GM12892 (cell line): ENCODE data around the gene PRSS22.

Experiments used
- DNase-seq: peaks from one replicate; pipeline ENCODE4 v3.0.0; 2011; ENCODE audit not compliant: insufficient read length
- FAIRE-seq: peaks from 2 replicates; lab custom pipeline; 2011; peaks lifted over from hg19 to GRCh38; lab: Jason Lieb, UNC
- POLR2A ChIP-seq: IDR thresholded peaks from 2 replicates; pipeline ENCODE4 v1.6.1; 2011; ENCODE audit warnings: low read depth, low read length, control low read depth
- POLR2AphosphoS5 ChIP-seq: IDR thresholded peaks from 2 replicates; pipeline ENCODE4 v1.6.1; 2011; ENCODE audit warnings: low read depth, low read length, control low read depth
- TAF1 ChIP-seq: IDR thresholded peaks from 2 replicates; pipeline ENCODE4 v1.6.1; 2011; ENCODE audit warnings: low read depth, mild to moderate bottlenecking, control low read depth, low read length, borderline replicate concordance

Gene PRSS22

DNA sequence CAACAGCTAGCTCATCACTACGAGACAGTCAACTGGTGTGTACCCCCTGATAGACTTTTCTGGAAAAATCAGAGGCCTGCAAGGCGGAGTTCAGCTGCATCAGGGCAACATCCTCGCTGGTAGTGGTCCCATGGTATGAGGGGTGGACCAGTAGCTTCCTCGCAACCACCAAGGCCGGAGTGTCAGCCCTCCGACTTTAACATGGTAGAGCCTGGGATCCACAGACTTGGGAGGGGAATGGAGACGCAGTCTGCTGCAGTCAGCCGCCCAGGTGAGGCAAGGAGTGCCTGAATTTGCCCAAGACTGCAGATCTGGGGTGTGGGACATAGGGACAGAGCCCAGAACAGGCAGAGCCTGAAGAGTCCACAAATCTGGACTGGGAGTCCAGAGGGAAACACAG, 14.4 kb downstream of the PRSS22 start:
- DNase-seq (no peak), FAIRE-seq (no peak)
- TF ChIP-seq POLR2AphosphoS5, result no peak
- TF ChIP-seq TAF1, result no peak
- no peak for TF ChIP-seq POLR2A

DNA sequence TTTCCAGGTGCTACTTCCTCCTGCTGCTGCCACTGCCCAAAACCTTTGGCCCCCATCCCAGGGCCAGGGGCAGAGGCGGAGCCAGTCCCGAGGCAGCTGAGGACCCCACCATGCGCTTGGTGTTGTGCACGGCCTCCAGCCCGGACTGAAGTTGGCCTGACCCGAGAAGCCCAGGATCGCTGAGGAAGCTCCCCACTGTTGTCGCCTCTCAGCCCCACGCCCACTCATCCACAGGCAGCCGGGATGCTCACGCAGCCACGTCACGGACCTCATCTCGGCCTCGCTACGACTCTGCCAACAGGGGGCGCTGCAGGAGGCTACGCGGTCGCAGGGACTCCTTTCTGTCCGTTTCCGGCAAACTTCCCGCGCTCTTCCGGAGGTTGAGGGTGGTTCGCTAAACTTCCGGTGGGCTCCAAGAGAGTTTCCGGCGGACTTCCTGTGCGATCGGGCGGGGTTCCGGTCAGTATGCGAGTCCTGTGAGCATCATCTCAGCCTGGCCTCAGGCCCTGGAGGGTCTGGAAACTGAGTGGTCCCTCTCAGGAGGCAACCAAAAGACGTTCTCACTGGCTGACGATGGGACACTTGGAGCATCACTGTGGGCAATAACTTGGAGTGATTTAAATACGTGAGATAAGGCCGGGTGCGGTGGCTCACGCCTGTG, 15.5 kb downstream of the PRSS22 start:
- FAIRE-seq, result no peak
- no peak for TF ChIP-seq POLR2A
- no peak for TF ChIP-seq TAF1
- no peak for TF ChIP-seq POLR2AphosphoS5
- no peak for DNase-seq

DNA sequence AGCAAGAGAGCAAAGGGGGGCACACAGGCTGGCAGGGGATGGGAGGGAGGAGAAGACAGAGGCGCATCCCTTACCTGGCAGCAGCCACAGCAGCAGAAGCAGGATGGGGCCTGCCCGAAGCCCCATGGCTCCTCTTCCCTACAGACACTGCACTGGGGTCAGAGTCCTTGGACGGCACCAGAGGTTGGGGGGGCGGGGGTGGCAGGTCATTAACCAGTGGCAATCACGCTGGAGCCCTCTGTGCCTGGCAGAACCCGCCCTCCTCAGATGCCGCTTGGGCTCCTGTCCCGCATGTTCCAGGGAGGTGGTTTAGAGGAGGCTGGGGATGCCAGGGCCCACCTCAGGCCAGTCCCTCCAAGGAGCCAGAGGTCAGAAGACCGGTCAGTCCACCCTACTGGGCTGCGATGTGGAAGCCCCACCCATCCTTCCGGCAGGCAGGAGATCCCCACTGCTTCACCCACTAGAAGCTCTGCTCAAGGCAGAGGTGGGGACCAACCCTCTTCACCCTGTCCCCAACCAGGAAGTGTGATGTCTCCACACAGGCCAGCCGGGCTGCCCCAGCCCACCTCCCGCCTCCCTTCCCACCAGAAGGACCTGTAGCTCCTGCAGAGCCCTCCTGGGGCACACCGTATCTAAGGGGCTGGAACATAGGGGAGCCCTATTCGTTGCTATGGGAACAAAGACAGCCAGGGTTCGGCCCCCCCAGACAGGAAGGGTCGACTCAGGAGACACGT, 16.2 kb downstream of the PRSS22 start:
- FAIRE-seq (no peak), DNase-seq (no peak)
- TF ChIP-seq TAF1 (no peak), POLR2A (no peak), POLR2AphosphoS5 (no peak)

DNA sequence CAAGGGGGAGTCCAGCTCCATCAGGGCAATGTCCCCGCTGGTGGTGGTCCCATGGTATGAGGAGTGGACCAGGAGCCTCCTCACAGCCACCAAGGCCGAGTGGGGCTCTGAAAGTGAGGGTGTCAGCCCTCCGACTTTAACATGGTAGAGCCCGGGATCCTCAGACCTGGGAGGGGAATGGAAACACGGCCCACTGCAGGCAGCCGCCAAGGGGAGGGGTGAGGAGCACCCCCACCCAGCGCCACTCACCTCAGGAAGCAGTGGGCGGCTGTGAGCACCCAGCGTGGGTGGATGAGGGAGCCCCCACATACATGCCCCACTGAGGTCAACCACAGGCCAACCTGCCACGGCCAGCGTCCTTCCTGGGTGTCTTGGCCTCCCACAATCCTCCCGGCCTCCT, 17.1 kb downstream of the PRSS22 start:
- no peak for FAIRE-seq
- DNase-seq, result no peak
- TF ChIP-seq POLR2AphosphoS5, result no peak
- no peak for TF ChIP-seq TAF1
- TF ChIP-seq POLR2A, result no peak

DNA sequence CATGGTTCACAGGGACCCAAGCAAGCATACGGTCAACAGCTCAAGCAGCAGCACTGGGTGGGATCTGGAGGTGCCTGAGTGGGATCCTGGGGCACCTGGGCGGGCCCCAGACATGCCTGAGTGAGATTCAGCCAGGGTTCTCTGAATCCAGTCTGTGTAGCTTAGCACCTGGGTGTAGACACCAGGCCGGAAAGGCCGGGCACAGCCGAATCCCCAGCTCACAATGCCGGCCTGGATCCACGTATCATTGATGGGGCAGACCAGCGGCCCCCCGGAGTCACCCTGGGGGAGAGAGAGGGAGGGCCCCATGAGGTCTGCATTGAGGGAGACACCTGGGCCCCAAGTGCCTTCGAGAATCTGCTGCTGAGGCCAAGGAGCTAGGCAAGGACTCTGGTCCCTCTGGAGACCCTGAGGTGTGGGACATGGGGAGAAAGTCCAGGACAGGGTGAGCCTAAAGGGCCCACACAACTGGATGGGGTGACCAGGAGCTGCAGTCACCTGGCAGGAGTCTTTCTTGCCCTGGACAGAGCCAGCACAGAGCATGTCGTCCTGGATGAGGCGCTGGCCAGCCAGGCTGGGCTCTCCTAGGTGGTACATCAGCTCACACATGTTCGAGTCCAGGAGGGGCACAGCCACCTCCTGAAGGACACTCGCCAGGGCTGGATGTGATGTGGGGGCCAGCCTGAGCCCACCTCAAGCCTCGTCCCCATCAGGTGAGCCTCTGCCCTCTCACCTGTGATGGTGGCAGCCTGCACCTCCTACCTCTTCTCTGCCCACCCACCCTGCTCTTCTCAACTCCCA, 18.1 kb downstream of the PRSS22 start:
- DNase-seq (no peak), FAIRE-seq (no peak)
- TF ChIP-seq TAF1, result no peak
- no peak for TF ChIP-seq POLR2A
- TF ChIP-seq POLR2AphosphoS5, result no peak

DNA sequence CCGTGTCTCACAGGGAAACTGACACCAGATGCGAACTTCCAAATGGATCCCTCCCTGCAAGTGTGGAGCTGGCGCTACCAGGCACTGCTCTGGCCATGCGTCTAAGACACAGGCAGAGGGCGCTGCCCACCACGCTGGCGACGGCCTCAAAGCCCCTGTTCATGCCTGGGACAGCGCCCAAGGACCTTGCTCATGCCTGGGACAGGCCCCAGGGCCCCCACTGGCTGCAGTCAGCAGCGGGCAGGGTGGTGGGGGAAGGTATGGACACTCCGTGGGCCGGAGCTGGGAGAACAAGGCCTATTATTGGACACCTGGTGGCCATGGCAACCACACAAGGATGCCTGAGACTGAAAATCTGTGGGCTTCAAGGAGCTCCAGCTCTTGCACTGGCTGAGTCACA, 19.0 kb downstream of the PRSS22 start:
- DNase-seq (peak; percentile 68), FAIRE-seq (no peak)
- TF ChIP-seq POLR2AphosphoS5 (no peak), TAF1 (no peak), POLR2A (no peak)

DNA sequence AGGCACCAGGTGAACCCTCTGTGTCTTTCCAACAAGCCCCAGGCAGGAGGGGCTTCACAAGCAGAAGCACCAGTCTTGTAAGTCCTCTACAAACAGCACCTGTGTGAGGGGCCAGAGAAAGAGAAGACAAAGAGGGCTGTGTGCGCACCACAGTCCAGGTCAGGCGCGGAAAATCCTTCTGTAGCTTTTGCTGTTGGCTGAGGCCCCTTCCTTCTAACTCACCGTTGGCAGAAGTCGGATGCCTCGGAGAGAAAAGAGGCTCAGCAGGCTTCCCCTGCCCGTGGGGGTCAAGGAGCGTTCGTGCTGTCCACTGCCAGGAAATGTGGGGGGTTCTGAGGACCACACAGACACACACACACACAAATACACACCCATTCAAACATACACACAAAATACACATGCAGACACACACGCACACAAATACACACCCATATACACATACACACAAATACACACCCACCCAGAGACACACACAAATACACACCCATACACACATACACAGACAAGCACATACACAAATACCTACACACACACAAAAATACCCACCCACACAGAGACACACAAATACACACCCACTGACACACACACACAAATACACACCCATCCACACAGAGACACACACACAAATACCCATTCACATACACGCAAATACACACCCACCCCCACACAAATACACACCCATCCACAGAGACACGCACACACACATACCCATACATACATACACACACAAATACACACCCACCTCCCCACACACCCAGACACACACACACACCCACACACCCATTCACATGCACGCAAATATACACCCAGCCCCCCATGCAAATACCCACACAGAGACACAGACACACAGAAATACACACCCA, 21.1 kb downstream of the PRSS22 start:
- FAIRE-seq (no peak), DNase-seq (no peak)
- TF ChIP-seq TAF1 (no peak), POLR2A (no peak), POLR2AphosphoS5 (no peak)

DNA sequence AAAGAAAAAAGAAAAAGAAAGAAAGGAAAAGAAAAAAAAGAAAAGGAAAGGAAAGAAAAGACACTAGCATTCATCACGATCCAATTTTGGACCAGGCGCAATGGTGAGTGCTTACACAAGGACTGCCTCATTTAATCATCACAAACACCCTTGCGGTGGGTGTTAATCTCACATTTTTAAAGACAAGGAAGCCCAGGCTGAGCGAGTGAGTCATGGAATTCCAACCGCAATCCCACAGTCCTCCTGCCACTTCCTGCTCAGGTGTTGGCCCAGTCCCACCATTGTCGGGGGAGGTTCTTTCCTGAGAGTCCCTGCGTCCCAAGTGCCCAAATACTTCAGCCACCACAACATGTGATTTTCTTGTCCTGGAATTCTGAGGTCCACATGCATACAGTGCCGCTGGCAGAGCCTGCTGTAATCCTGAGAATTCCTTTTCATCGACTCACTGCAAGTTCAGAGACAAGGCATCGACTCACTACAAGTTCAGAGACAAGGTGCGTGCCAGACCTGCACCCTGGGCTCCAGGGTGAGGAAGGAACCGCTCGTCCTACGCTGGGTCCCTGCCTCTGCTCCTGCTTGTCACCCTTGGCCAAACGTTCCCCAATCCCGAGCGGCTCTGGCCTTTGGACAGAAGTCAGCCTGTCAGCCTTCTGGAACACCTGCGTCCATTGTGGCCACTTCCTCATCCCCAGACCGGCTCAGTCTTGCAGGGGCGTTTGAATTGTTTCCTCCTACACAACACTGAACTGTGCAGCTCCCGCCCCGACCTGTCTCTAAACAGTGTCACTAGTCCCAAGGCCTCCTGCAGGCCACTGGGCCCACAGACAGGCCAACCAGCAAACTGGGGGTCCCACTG, 22.1 kb downstream of the PRSS22 start:
- FAIRE-seq, result no peak
- DNase-seq, result no peak
- TF ChIP-seq POLR2AphosphoS5 (no peak), POLR2A (no peak), TAF1 (no peak)

DNA sequence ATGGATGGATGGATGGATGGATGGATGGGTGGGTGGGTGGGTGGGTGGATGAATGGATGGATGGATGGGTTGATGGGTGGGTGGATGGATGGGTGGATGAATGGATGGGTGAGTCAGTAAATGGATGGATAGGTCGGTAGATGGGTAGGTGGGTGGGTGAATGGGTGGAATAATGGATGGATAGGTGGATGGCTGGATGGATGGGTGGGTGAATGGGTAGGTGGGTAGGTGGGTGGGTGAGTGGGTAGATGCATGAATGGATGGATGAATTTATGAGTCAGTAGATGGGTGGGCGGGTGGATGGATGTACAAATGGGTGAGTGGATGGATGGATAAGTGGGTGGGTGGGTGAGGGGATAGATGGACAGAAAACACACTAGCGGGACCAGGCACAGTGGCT, 23.0 kb downstream of the PRSS22 start:
- TF ChIP-seq POLR2AphosphoS5 (no peak), POLR2A (no peak), TAF1 (no peak)
- DNase-seq, result no peak
- no peak for FAIRE-seq

DNA sequence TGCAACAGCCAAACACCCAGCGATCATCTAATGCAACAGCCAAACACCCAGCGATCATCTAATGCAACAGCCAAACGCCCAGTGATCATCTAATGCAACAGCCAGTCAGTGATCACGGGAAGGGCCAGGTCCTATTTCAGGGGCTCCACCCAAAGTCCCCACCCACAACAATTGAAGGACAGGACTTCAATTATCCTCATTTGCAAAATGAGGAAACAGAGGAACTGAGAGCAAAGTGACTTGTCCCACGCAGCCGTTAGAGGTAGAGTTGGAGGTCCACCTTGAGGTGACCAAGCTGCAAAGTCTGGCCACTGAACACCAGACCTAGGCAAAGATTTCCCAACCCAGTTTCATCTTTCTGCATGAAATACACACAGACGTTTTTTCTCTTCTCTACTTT, 24.2 kb downstream of the PRSS22 start:
- DNase-seq (no peak), FAIRE-seq (no peak)
- TF ChIP-seq POLR2A (no peak), TAF1 (no peak), POLR2AphosphoS5 (no peak)
